Immature natural killer cell (primary cell): ENCODE results near the gene SIPA1L2. TPM values are rescaled to one million over a fixed set of nuclear protein-coding genes. Genes with fewer than 3 reads are reported as not detected.

Experiments
- DNase-seq, 3 donors: peaks; one replicate each; pipeline ENCODE4 v3.0.0; 2022; ENCODE audit warnings: mixed read lengths in 1 of 3
- H3K27ac Mint-ChIP-seq, 6 donors: one replicate each; pipeline ENCODE4 v1.8.0; 2020; ENCODE audit warnings: mixed read lengths in 6 of 6, mild to moderate bottlenecking in 5 of 6, inconsistent platforms in 4 of 6, moderate library complexity in 3 of 6
- H3K27me3 Mint-ChIP-seq, 3 donors: one replicate each; pipeline ENCODE4 v1.8.0; 2020 to 2021; ENCODE audit warnings: low read depth in 3 of 3, mild to moderate bottlenecking in 3 of 3, mixed read lengths in 3 of 3, moderate library complexity in 3 of 3, inconsistent platforms in 1 of 3
- H3K36me3 Mint-ChIP-seq, 3 donors: one replicate each; pipeline ENCODE4 v1.8.0; 2020; ENCODE audit warnings: mixed read lengths in 3 of 3, inconsistent platforms in 2 of 3, mild to moderate bottlenecking in 2 of 3
- H3K4me1 Mint-ChIP-seq, 2 donors: one replicate each; pipeline ENCODE4 v1.8.0; 2020; ENCODE audit warnings: inconsistent platforms in 2 of 2, mild to moderate bottlenecking in 2 of 2, mixed read lengths in 2 of 2, moderate library complexity in 1 of 2
- H3K4me3 Mint-ChIP-seq, 5 donors: one replicate each; pipeline ENCODE4 v1.8.0; 2020; ENCODE audit warnings: mild to moderate bottlenecking in 5 of 5, mixed read lengths in 5 of 5, inconsistent platforms in 3 of 5, moderate library complexity in 3 of 5
- H3K9me3 Mint-ChIP-seq, 6 donors: one replicate each; pipeline ENCODE4 v1.8.0; 2020; ENCODE audit warnings: mild to moderate bottlenecking in 6 of 6, mixed read lengths in 6 of 6, inconsistent platforms in 4 of 6, moderate library complexity in 3 of 6
- polyA plus RNA-seq, 3 donors: library from polyadenylated mRNA; unstranded; fragments of 300-500 nt; fragmentation: Illumina TruSeq; gene quantifications; one replicate each; pipeline ENCODE4 v1.2.3, GENCODE V29; 2021

SIPA1L2 gene
- under 1 TPM in 1 of 3 donors, not detected in 2; 0.54 TPM for polyA plus RNA-seq

- H3K27ac Mint-ChIP-seq = peak within 1 kb of the TSS in 1 of 6 donors; percentile 5
- peaks cover 11 to 16% (median 11%) of the 10 kb centered on the region in 3 donors for H3K27me3 Mint-ChIP-seq
- peaks cover 14 to 26% of the 10 kb centered on the region in 2 donors for H3K4me1 Mint-ChIP-seq
- H3K36me3 Mint-ChIP-seq = no peaks in the 10 kb centered on the region
- peak; percentile 83 to 87 (median 86) for DNase-seq
- no peaks in the 10 kb centered on the region for H3K9me3 Mint-ChIP-seq
- peak within 1 kb of the TSS; percentile 83 to 89 (median 87) for H3K4me3 Mint-ChIP-seq
Observed at GRCh38 chr1:232630047-232630893, at the start of gene SIPA1L2. Gene SIPA1L2, minus strand, starts transcription at chr1:232630133. Its CDS starts 114,794 bp downstream, at chr1:232515339.

- no peak overlapping the region for H3K27ac Mint-ChIP-seq
- no peak for DNase-seq
- H3K36me3 Mint-ChIP-seq = no peaks in the 10 kb centered on the region
- H3K9me3 Mint-ChIP-seq = no peaks in the 10 kb centered on the region
- no peak overlapping the region for H3K4me3 Mint-ChIP-seq
- peaks cover 2 to 5% (median 4%) of the 10 kb centered on the region in 3 donors for H3K27me3 Mint-ChIP-seq
- no peaks in the 10 kb centered on the region for H3K4me1 Mint-ChIP-seq
Observed at GRCh38 chr1:232678185-232678886, 48.4 kb upstream of the SIPA1L2 start.

GRCh38 chr1:232676307-232676706, 46.4 kb upstream of the SIPA1L2 start:
- Mint-ChIP-seq H3K4me3 (no peak overlapping the region), H3K4me1 (no peaks in the 10 kb centered on the region), H3K36me3 (no peaks in the 10 kb centered on the region), H3K27me3 (peaks cover 2 to 4% (median 4%) of the 10 kb centered on the region in 3 donors), H3K27ac (no peak overlapping the region), H3K9me3 (no peaks in the 10 kb centered on the region)
- no peak for DNase-seq

GRCh38 chr1:232675898-232676297, 46.0 kb upstream of the SIPA1L2 start:
- H3K4me1 Mint-ChIP-seq = no peaks in the 10 kb centered on the region
- H3K4me3 Mint-ChIP-seq = no peak overlapping the region
- no peaks in the 10 kb centered on the region for H3K9me3 Mint-ChIP-seq
- H3K27ac Mint-ChIP-seq = no peak overlapping the region
- H3K27me3 Mint-ChIP-seq = peaks cover 4% of the 10 kb centered on the region in 3 donors
- DNase-seq = no peak
- H3K36me3 Mint-ChIP-seq = no peaks in the 10 kb centered on the region

GRCh38 chr1:232675260-232675659, 45.3 kb upstream of the SIPA1L2 start:
- no peak for DNase-seq
- no peak overlapping the region for H3K27ac Mint-ChIP-seq
- peaks cover 2 to 10% (median 4%) of the 10 kb centered on the region in 3 donors for H3K27me3 Mint-ChIP-seq
- H3K4me1 Mint-ChIP-seq = no peaks in the 10 kb centered on the region
- no peaks in the 10 kb centered on the region for H3K36me3 Mint-ChIP-seq
- H3K9me3 Mint-ChIP-seq = no peaks in the 10 kb centered on the region
- H3K4me3 Mint-ChIP-seq = no peak overlapping the region

GRCh38 chr1:232673256-232673655, 43.3 kb upstream of the SIPA1L2 start:
- H3K4me3 Mint-ChIP-seq = no peak overlapping the region
- H3K27me3 Mint-ChIP-seq = peaks cover 2 to 10% (median 4%) of the 10 kb centered on the region in 3 donors
- H3K4me1 Mint-ChIP-seq = no peaks in the 10 kb centered on the region
- no peak overlapping the region for H3K27ac Mint-ChIP-seq
- no peaks in the 10 kb centered on the region for H3K36me3 Mint-ChIP-seq
- no peaks in the 10 kb centered on the region for H3K9me3 Mint-ChIP-seq
- no peak for DNase-seq

- Mint-ChIP-seq H3K27ac (peak overlapping the region in 1 of 6 donors; percentile 31), H3K4me3 (no peak overlapping the region), H3K27me3 (peaks cover 2 to 8% (median 8%) of the 10 kb centered on the region in 3 donors), H3K36me3 (no peaks in the 10 kb centered on the region), H3K4me1 (peaks cover 6 to 9% of the 10 kb centered on the region in 2 donors), H3K9me3 (no peaks in the 10 kb centered on the region)
- no peak for DNase-seq
Observed at GRCh38 chr1:232669981-232670747, 40.2 kb upstream of the SIPA1L2 start.

- DNase-seq = no peak
- Mint-ChIP-seq H3K36me3 (no peaks in the 10 kb centered on the region), H3K27me3 (peaks cover 2 to 11% (median 6%) of the 10 kb centered on the region in 3 donors), H3K27ac (no peak overlapping the region), H3K4me3 (no peak overlapping the region), H3K4me1 (peaks cover 6 to 9% of the 10 kb centered on the region in 2 donors), H3K9me3 (no peaks in the 10 kb centered on the region)
Observed at GRCh38 chr1:232667778-232668165, 37.8 kb upstream of the SIPA1L2 start.

- Mint-ChIP-seq H3K4me1 (peaks cover 6 to 9% of the 10 kb centered on the region in 2 donors), H3K4me3 (no peak overlapping the region), H3K27me3 (peaks cover 2 to 13% (median 6%) of the 10 kb centered on the region in 3 donors), H3K9me3 (no peaks in the 10 kb centered on the region), H3K36me3 (no peaks in the 10 kb centered on the region), H3K27ac (no peak overlapping the region)
- no peak for DNase-seq
Observed at GRCh38 chr1:232667094-232667777, 37.3 kb upstream of the SIPA1L2 start.

- Mint-ChIP-seq H3K9me3 (no peaks in the 10 kb centered on the region), H3K4me1 (peaks cover 6 to 9% of the 10 kb centered on the region in 2 donors), H3K27me3 (peaks cover 2 to 6% (median 5%) of the 10 kb centered on the region in 3 donors), H3K4me3 (no peak overlapping the region), H3K27ac (no peak overlapping the region), H3K36me3 (no peaks in the 10 kb centered on the region)
- DNase-seq = no peak
Observed at GRCh38 chr1:232664844-232665777, 35.2 kb upstream of the SIPA1L2 start.

GRCh38 chr1:232662910-232663309, 33.0 kb upstream of the SIPA1L2 start:
- H3K4me3 Mint-ChIP-seq = no peak overlapping the region

GRCh38 chr1:232658386-232658785, 28.5 kb upstream of the SIPA1L2 start:
- H3K36me3 Mint-ChIP-seq = no peaks in the 10 kb centered on the region

More at GRCh38 chr1:232662910-232663309, 33.0 kb upstream of the SIPA1L2 start:
- Mint-ChIP-seq H3K36me3 (no peaks in the 10 kb centered on the region), H3K4me1 (peaks cover 6 to 9% of the 10 kb centered on the region in 2 donors), H3K27ac (no peak overlapping the region), H3K27me3 (peaks cover 2 to 6% (median 5%) of the 10 kb centered on the region in 3 donors), H3K9me3 (no peaks in the 10 kb centered on the region)
- DNase-seq = no peak

More at GRCh38 chr1:232658386-232658785, 28.5 kb upstream of the SIPA1L2 start:
- H3K4me1 Mint-ChIP-seq = peaks cover 11 to 14% of the 10 kb centered on the region in 2 donors
- H3K27me3 Mint-ChIP-seq = peaks cover 0 to 3% (median 2%) of the 10 kb centered on the region in 3 donors
- H3K9me3 Mint-ChIP-seq = no peaks in the 10 kb centered on the region
- H3K4me3 Mint-ChIP-seq = no peak overlapping the region
- DNase-seq = no peak
- no peak overlapping the region for H3K27ac Mint-ChIP-seq
